Fibroblast of skin of abdomen (primary cell): Measurements from ENCODE around the gene PSMA6.
"Not testable (repeated sequence)": the region's sequence is repeated elsewhere in the genome, so short reads cannot be mapped to it uniquely, and the experiment has no call there.

Experiments
- DNase-seq: peaks from one replicate; pipeline ENCODE4 v3.0.0-alpha.2; 2013

The PSMA6 gene

GRCh38 chr14:35344107-35344807 lies 52.1 kb downstream of the PSMA6 start:
- DNase-seq, result no peak

GRCh38 chr14:35346738-35347322 lies 54.6 kb downstream of the PSMA6 start:
- DNase-seq, result no peak

DNA sequence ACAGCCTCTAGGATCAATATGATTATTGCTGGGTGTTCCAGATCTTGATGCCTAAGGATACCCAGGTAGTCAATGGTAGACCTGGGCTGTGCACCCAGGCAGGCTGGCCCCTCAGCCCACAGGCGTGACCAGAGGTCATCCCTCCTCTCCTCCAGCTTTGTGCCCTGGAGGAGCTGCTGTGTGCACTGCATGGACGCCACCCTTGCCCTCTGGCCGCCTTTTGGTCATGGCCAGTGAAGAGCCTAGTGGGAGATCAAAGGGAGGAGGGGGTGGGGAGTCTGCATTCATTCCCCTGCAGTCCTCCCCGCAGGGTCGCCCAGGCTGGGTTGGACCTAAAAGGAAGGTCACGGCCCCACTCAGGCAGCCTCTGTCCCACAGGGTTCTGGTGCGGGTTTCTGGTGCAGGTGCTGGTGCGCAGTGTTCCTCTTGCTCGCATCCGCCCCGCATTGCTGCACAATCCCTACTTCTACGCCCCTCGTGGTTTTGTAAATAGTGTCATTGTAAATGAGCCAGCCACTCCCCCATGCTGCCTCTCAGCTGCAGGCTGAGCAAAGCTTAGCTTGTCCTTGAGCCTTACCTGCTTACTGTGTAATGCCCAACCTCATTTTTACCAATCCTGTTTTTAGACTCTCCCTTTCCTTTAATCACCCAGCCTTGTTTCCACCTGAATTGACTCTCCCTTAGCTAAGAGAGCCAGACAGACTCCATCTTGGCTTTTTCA lies 55.3 kb downstream of the PSMA6 start:
- no peak for DNase-seq

DNA sequence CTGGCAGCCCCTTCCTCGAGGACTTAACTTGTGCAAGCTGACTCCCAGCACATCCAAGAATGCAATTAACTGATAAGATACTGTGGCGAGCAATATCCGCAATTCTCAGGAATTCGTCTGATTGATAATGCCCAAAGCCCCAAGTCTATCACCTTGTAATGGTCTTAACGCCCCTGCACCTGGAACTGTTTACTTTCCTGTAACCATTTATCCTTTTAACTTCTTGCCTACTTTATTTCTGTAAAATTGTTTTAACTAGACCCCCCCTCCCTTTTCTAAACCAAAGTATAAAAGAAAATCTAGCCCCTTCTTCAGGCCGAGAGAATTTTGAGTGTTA lies 55.8 kb downstream of the PSMA6 start:
- not testable (repeated sequence) for DNase-seq

- DNase-seq, result no peak
Measured at GRCh38 chr14:35349496-35350365, 57.5 kb downstream of the PSMA6 start.

- DNase-seq, result no peak
Measured at GRCh38 chr14:35351497-35351896, 59.3 kb downstream of the PSMA6 start.

GRCh38 chr14:35351897-35352273 lies 59.7 kb downstream of the PSMA6 start:
- no peak for DNase-seq

DNA sequence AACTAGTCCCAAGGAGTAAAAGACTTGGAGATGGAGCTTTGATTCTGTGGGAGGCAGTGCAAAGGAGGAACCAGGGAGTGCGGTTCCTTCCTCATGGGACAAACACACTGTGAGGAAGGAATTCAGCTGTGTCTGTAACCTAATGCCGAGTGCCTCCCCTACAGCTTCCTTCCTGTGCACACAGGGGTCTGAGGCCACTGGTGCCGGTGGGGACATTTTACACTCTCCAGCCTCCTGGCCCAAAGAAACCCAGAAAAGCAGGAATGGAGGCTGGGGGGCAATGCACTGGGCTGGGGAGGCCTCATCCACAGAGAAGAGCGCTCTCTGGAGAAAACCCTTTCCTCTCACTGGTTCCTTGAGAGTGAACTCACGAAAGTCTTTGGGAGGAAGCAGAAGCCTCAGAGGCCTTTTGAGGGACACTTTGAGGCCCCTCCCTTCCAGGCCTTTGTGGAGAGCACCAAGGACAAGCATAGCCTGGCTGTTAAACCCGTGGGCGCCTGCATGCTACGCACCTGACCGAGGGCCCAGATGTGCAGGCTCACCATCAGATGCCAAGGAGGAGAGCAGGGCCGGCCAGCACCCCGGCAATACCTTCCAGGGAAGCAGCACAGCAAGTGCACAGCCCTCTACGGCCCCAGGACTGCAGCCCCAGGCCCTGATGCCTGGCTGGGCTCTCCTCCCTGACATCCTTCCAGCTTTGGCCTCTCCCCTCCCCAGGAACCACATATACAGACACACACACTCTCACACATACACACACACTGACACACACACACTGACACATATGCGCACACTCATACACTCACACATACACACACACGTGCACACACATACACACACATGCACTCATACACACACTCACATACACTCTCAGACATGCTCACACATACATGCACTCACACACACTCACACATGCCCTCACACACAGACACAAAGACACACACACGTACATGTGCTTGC lies 60.4 kb downstream of the PSMA6 start:
- DNase-seq, result no peak

- DNase-seq, result no peak
Measured at GRCh38 chr14:35353409-35354172, 61.4 kb downstream of the PSMA6 start.

- not testable (repeated sequence) for DNase-seq
Measured at GRCh38 chr14:35355235-35355634, 63.1 kb downstream of the PSMA6 start.

DNA sequence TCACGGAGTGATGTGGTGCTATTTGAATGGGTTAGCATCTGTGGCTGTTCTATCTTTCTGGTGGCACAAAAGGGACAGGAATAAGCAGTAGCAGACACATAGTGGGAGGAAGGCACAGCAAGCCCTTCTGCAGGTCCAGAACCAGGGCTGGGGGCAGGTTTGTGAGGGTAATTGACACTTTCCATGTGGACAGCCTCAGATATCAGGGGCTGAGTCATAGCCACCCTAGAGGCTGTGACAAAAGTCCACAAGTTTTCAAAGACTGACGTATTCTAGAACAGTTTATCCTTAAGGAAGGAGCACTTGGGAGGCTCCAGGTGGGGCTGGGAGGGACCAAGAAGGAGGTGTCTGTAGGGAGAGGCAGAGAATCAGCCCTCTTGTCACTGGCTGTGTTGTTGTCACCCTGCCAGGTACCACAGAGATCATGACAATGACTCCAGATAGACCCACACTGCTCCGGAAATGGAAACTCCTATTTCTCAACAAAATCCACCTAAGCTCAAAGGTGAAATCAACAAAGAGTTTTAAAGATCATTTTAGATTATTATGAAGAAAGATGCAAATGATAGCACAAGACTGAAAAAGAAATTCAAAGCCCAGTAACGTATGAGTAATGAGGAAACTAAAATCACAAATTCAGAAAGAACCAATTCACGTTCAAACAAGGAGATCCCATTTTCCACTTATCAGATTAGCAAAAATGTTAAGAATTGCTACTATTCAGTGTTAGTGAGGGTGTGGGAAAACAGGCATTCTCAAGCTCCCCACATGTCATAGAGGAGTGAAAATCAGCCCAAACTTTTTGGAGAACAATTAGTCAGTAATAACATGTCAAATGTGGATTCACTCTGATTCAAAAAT lies 64.0 kb downstream of the PSMA6 start:
- peak; percentile 47 for DNase-seq

DNA sequence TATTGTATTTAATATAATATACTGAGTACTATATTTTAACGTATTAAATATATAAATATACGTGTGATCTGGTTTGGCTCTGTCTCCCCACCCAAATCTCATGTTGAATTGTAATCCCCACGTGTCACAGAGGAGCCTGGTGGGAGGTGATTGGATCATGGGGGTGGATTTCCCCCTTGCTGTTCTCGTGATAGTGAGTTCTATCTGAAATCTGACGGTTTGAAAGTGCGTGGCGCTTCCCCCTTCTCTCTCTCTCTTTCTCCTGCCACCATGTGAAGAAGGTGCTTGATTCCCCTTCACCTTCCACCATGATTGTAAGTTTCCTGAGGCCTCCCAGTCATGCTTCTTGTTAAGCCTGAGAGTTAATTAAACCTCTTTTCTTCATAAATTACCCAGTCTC lies 67.5 kb downstream of the PSMA6 start:
- not testable (repeated sequence) for DNase-seq

- DNase-seq, result no peak
Measured at GRCh38 chr14:35361141-35361480, 68.9 kb downstream of the PSMA6 start.

- DNase-seq, result no peak
Measured at GRCh38 chr14:35362450-35362849, 70.3 kb downstream of the PSMA6 start.

- DNase-seq, result no peak
Measured at GRCh38 chr14:35362911-35363374, 70.8 kb downstream of the PSMA6 start.

GRCh38 chr14:35365130-35366055 lies 73.2 kb downstream of the PSMA6 start:
- peak; percentile 74 for DNase-seq

- peak; percentile 25 for DNase-seq
Measured at GRCh38 chr14:35366056-35366451, 73.9 kb downstream of the PSMA6 start.

DNA sequence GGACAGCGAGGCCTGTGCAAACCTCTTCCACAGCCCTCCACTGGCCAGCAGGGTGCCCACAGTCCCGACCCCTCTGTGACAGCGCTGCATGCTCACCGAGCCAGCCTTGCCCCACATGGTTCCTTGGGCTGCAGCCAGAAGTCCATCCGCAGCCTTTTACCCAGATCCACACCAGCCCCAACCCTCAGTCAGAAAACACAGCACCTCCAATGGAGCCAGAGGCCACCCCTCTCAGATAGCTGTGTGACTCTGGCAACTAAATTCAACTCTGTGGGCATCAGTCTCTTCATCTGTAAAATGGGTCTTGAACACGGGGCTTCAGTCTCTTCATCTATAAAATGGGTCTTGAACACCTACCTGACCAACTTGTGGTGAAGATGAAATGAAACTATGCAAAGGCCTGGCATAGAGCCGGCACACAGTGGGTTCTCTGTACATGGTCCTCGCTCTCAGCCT lies 74.4 kb downstream of the PSMA6 start:
- DNase-seq, result no peak

- DNase-seq, result no peak
Measured at GRCh38 chr14:35367056-35367372, 74.8 kb downstream of the PSMA6 start.
